Measurements from ENCODE around the gene RTN4IP1. TPM values are rescaled to one million over a fixed set of nuclear protein-coding genes. Genes with fewer than 3 reads are reported as not detected.
"Not testable (repeated sequence)": the region's sequence is repeated elsewhere in the genome, so short reads cannot be mapped to it uniquely, and the experiment has no call there.

RTN4IP1 gene
- polyA plus RNA-seq, 3 donors = 9.4 to 12.4 (median 10.2) TPM

- no peak for DNase-seq (ENCODE audit: extremely low read depth in 1 of 11, low read depth in 9 of 11, low spot score in 4 of 11)
Measured at GRCh38 chr6:106609699-106610098, 19.6 kb downstream of the RTN4IP1 start.

DNA sequence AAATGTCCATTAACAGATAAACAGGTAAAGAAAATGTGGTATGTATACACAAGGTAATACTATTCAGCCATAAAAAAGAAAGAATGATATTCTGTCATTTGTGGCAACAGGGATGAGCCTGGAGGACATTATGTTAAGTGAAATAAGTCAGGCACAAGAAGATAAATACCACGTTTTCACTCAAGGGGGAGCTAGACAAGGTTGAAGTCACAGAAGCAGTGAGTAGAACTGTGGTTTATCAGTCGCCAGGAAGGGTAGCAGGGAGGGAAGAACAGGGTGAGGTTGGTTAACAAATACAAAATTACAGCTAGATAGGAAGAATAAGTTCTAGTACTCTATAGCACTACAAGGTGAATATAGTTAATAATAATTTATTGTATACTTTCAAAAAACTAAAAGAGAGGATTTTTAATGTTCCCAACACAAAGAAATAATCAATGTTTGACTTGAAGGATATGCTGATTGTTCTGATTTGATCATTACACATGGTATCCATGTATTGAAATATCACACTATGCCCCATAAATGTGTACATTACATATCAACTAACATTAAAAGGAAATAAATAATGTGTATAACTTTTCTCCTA is 21.1 kb downstream of the RTN4IP1 start:
- DNase-seq (ENCODE audit: extremely low read depth in 1 of 11, low read depth in 9 of 11, low spot score in 4 of 11) = no peak

DNA sequence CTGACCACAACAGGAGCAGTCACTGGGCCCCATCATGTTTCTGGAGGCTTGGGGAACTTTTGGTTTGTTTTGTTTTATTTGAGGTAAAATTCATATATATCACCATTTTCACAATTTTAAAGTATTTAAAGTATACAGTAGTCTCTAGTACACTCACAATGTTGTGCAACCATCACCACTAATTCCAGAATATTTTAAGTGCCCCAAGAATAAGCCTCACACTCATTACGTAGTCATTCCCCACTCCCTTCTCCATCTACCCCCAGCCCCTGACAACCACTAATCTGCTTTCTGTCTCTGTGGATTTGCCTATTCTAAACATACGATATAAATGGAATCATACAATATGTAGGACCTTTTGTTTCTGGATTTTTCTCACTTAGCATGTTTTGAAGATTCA is 29.0 kb downstream of the RTN4IP1 start:
- no peak for DNase-seq (ENCODE audit: extremely low read depth in 1 of 11, low read depth in 9 of 11, low spot score in 4 of 11)

GRCh38 chr6:106599440-106599839 is 29.9 kb downstream of the RTN4IP1 start:
- no peak for DNase-seq (ENCODE audit: extremely low read depth in 1 of 11, low read depth in 9 of 11, low spot score in 4 of 11)

GRCh38 chr6:106591111-106591825 is 38.0 kb downstream of the RTN4IP1 start:
- DNase-seq (ENCODE audit: extremely low read depth in 1 of 11, low read depth in 9 of 11, low spot score in 4 of 11) = no peak

DNA sequence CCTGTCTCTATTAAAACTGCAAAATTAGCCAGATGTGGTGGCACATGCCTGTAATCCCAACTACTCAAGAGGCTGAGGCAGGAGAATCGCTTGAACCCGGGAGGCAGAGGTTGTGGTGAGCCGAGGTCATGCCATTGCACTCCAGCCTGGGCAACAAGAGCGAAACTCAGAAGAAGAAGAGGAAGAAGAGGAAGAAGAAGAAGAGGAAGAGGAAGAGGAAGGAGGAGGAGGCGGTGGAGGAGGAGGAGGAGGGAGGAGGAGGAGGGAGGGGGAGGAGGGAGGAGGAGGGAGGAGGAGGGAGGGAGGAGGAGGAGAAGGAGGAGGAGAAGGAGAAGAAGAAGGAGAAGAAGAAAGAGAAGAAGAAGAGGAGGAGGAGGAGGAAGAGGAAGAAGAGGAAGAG is 40.4 kb downstream of the RTN4IP1 start:
- not testable (repeated sequence) for DNase-seq (ENCODE audit: extremely low read depth in 1 of 11, low read depth in 9 of 11, low spot score in 4 of 11)

- DNase-seq (ENCODE audit: extremely low read depth in 1 of 11, low read depth in 9 of 11, low spot score in 4 of 11) = no peak
Measured at GRCh38 chr6:106586815-106587415, 42.4 kb downstream of the RTN4IP1 start.

DNA sequence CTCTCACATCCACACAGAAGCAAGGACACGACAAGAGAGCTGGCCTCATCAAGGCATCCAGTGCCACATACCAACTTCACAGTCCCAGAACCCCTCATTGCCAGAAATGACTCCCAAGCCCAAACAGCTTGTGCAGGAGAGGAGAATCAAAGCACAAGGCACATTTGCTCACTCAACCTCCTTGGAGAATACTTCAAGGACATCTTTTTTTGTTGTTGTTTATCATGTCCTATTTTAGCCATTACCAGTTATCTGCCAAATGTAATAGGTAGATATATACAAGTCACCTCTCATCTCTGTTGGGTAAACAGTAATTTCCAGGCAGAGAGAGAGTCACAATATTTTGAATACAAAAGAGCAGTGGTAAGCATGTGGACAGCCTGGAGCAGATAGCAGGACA is 47.8 kb downstream of the RTN4IP1 start:
- DNase-seq (ENCODE audit: extremely low read depth in 1 of 11, low read depth in 9 of 11, low spot score in 4 of 11) = no peak

GRCh38 chr6:106579281-106579680 is 50.0 kb downstream of the RTN4IP1 start:
- no peak for DNase-seq (ENCODE audit: extremely low read depth in 1 of 11, low read depth in 9 of 11, low spot score in 4 of 11)

DNA sequence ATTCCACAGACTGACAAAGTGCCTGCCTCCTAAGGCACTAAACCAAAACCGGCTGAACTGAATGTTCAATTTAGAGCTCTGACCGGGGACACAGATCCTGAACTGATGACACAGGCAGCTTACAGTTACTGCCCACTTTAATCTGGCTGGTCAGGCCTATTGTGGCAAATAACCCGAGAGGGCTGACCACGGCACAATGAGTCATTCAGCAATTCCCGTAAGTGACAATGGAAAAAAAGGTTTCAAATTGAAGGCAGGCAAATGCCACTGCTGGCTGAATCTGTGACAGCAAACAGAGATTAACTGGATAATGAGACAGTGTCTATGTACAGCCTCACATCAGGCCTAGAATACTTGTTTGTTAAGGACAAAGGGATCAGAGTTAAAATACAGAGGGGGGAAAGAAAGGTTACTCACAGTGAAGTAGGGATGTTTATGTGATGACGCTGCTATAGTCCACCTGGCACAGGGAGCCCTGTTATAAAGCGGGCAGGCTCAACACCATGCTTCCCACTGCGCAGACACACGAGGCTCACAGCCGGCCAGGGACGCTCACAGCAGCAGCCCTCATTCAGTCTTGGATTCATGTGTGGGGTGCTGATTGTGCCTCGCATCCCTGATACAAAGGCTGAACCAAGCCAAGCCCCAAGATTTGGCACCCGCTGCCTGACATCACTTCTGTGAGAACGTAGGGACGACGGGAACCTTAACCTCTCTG is 54.4 kb downstream of the RTN4IP1 start:
- no peak for DNase-seq (ENCODE audit: extremely low read depth in 1 of 11, low read depth in 9 of 11, low spot score in 4 of 11)

DNA sequence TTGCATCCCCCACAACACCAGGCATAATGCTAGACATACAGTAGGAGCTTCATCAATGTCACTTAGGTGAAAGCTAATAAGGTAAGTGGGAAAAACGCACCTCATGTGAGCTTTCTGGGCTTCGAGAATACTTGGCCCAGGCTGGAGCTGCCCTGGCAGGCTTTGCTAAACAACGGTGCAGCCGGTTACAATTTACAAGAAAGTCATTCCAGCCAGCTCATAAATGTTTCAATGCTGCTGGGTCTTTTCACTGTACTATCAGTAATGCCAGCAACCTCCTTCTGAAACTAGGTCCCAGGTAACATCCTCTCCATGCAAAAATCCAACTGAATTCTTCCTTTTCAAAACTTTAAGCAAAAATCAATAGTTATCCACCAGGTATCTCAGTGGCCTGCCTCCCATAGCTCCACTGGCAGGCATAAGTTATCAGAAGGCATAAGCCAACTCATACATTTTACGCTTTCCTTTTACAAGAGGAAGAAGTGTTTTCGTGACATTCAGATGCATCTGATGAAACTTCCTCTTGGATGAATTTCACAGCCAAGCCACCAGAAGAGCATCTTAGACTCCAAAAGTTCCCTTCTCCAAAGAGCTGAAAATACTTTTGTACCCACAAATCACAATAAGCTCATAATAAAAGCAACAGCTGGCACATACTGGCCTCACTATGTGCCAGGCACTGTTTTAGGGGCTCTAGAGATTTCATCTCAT is 56.3 kb downstream of the RTN4IP1 start:
- DNase-seq (ENCODE audit: extremely low read depth in 1 of 11, low read depth in 9 of 11, low spot score in 4 of 11) = no peak

DNA sequence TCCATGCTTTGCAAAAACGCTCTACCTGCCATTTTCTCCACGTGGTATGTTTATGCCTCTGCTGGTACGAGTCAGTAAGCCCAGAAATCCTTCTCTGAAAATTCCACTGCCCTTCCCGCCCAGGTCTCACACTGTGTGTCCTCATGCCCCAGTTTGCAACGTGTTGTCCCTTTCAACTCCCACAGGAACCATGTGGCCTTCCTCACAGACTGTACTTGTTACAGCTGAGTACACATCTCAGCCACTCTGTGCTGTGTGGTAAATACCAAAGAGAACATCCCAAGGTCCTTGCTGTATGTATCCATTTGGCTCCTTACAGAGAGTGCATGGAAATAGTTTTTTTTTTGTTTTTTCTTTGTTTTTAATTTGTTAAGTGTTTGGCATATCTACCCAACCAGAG is 56.9 kb downstream of the RTN4IP1 start:
- no peak for DNase-seq (ENCODE audit: extremely low read depth in 1 of 11, low read depth in 9 of 11, low spot score in 4 of 11)

- no peak for DNase-seq (ENCODE audit: extremely low read depth in 1 of 11, low read depth in 9 of 11, low spot score in 4 of 11)
Measured at GRCh38 chr6:106569428-106569827, 59.9 kb downstream of the RTN4IP1 start.

DNA sequence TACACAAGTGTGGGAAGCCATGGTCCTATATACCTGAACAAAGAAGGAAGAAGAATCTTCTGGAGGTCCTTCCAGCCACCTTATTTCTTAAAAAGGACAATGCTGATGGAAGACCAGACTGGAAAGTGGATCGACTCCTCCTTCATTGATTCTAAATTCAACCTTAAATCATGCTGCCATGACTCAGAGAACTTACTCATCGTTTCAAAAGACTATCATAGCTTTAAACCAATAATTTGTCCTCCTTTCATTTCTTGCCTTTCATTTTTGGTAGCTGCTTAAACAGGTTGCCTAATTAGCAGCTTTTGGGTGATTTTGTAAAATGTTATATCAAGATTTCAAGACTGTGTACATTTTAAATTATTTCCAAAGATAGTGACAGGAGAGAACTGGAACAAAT is 60.8 kb downstream of the RTN4IP1 start:
- no peak for DNase-seq (ENCODE audit: extremely low read depth in 1 of 11, low read depth in 9 of 11, low spot score in 4 of 11)

- DNase-seq (ENCODE audit: extremely low read depth in 1 of 11, low read depth in 9 of 11, low spot score in 4 of 11) = no peak
Measured at GRCh38 chr6:106564476-106564875, 64.8 kb downstream of the RTN4IP1 start.

GRCh38 chr6:106563614-106564013 is 65.7 kb downstream of the RTN4IP1 start:
- DNase-seq (ENCODE audit: extremely low read depth in 1 of 11, low read depth in 9 of 11, low spot score in 4 of 11) = no peak

DNA sequence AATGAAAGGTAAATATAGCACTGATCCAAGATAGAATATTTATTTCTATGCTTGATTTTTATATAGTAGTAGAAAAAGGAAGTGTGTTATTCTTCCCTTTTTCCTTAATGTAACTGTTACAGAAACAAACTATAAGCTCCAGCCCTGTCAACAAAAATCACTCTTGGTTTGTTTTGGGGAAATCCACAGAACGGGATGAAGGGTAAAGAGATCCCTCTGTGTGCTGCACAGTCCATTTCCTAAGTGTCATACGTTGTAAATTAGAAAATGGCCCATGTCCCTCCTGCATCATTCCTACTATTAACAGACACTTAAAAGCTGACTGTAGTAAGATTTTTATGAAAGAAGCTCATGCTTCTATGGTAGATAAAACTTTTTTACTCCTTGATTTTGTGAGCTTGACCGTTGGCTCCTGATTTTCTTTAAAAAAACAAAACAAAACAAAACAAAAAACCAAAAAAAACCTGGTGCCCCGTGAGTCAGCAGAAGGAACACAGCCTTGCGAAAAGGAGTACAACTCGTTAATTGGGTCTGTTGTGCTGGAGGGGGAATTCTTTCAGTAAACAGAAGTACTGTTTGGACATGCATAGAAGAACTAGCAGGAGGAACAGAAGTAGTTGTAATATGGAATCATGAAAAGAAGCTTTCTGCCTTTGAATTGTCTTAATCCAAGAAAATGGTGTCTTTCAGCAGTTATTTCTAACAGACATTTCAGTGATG is 67.5 kb downstream of the RTN4IP1 start:
- DNase-seq (ENCODE audit: extremely low read depth in 1 of 11, low read depth in 9 of 11, low spot score in 4 of 11) = no peak

DNA sequence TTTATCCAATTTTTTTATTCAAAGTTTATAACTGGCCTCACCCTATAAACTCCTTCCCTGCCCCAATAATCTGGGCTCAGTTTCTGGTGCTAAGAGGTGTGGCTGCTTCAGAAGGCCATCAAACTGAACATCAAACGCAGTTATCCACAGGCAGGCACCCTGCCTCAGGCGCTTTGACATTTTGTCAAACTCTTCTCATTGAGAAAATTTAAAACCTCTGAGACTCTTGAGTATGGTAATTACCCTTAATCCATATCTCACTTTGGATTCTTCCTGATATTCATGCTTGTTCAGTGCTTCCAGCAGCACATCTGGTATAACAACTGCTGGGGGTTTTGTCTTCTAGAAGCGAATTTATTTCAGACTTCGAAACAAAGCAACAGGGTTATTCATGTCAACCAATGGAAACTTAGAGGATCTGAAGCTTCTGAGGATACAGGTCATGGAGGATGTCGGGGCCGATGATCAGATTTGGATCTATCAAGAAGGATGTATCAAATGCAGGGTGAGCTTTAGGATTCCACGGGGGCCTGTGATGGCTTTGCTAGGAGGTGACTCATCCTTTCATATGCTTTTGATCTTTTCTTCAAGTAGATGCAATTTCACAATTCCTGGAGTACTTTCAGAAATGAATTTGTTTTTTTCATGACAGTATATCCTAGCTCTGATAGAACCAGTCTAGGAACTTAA is 68.2 kb downstream of the RTN4IP1 start:
- no peak for DNase-seq (ENCODE audit: extremely low read depth in 1 of 11, low read depth in 9 of 11, low spot score in 4 of 11)
